Limb (tissue), 2 donors: ENCODE results near the gene ARHGAP44.

Source experiments
- DNase-seq, 2 donors: peaks; one replicate each; pipeline ENCODE4 v3.0.0-alpha.2; 2016; ENCODE audit errors: extremely low spot score in 2 of 2

ARHGAP44 gene

GRCh38 chr17:12896180-12896785 is 107.0 kb downstream of the ARHGAP44 start:
- DNase-seq = no peak

- no peak for DNase-seq
These were observed 108.8 kb downstream of the ARHGAP44 start for GRCh38 chr17:12898110-12898509.

GRCh38 chr17:12899604-12900003 is 110.3 kb downstream of the ARHGAP44 start:
- DNase-seq = no peak

GRCh38 chr17:12900474-12900873 is 111.2 kb downstream of the ARHGAP44 start:
- no peak for DNase-seq

GRCh38 chr17:12902046-12902445 is 112.7 kb downstream of the ARHGAP44 start:
- no peak for DNase-seq

GRCh38 chr17:12907477-12907876 is 118.2 kb downstream of the ARHGAP44 start:
- no peak for DNase-seq

GRCh38 chr17:12909046-12909445 is 119.7 kb downstream of the ARHGAP44 start:
- DNase-seq = no peak

GRCh38 chr17:12909511-12909910 is 120.2 kb downstream of the ARHGAP44 start:
- no peak for DNase-seq

- DNase-seq = no peak
These were observed 121.9 kb downstream of the ARHGAP44 start for GRCh38 chr17:12911239-12911638.

- no peak for DNase-seq
These were observed 128.1 kb downstream of the ARHGAP44 start for GRCh38 chr17:12917399-12917798.

- no peak for DNase-seq
These were observed 128.8 kb downstream of the ARHGAP44 start for GRCh38 chr17:12918142-12918541.

GRCh38 chr17:12922120-12922519 is 132.8 kb downstream of the ARHGAP44 start:
- DNase-seq = no peak

GRCh38 chr17:12924614-12925013 is 135.3 kb downstream of the ARHGAP44 start:
- DNase-seq = no peak

- DNase-seq = no peak
These were observed 137.7 kb downstream of the ARHGAP44 start for GRCh38 chr17:12927001-12927400.

GRCh38 chr17:12927541-12928425 is 138.5 kb downstream of the ARHGAP44 start:
- DNase-seq = peak in 1 of 2 donors; percentile 14

- DNase-seq = no peak
These were observed 139.4 kb downstream of the ARHGAP44 start for GRCh38 chr17:12928736-12929135.

- no peak for DNase-seq
These were observed 147.2 kb downstream of the ARHGAP44 start for GRCh38 chr17:12936501-12936900.

- no peak for DNase-seq
These were observed 151.4 kb downstream of the ARHGAP44 start for GRCh38 chr17:12940699-12941098.

- no peak for DNase-seq
These were observed 157.7 kb downstream of the ARHGAP44 start for GRCh38 chr17:12947047-12947446.

GRCh38 chr17:12952012-12952411 is 162.7 kb downstream of the ARHGAP44 start:
- no peak for DNase-seq

GRCh38 chr17:12953156-12953555 is 163.9 kb downstream of the ARHGAP44 start:
- DNase-seq = no peak

GRCh38 chr17:12955521-12955920 is 166.2 kb downstream of the ARHGAP44 start:
- DNase-seq = no peak

- DNase-seq = no peak
These were observed 169.5 kb downstream of the ARHGAP44 start for GRCh38 chr17:12958786-12959185.
